DND-41 (cell line): ENCODE measurements around the gene SPINK6.

Source experiments
- EZH2 ChIP-seq: IDR thresholded peaks from 3 replicates; pipeline ENCODE4 v1.6.1; 2012; ENCODE audit warnings: borderline replicate concordance, low read depth, mild to moderate bottlenecking, moderate library complexity, low read length, inconsistent platforms; ENCODE audit not compliant: severe bottlenecking
- TF ChIP-seq, protein P1 (sequence below): IDR thresholded peaks from 2 replicates; pipeline ENCODE4 v1.5.1; 2012; ENCODE audit warnings: borderline replicate concordance, low read length, moderate library complexity, mild to moderate bottlenecking; ENCODE audit not compliant: poor library complexity, severe bottlenecking; ENCODE audit errors: extremely low read depth

DNA sequence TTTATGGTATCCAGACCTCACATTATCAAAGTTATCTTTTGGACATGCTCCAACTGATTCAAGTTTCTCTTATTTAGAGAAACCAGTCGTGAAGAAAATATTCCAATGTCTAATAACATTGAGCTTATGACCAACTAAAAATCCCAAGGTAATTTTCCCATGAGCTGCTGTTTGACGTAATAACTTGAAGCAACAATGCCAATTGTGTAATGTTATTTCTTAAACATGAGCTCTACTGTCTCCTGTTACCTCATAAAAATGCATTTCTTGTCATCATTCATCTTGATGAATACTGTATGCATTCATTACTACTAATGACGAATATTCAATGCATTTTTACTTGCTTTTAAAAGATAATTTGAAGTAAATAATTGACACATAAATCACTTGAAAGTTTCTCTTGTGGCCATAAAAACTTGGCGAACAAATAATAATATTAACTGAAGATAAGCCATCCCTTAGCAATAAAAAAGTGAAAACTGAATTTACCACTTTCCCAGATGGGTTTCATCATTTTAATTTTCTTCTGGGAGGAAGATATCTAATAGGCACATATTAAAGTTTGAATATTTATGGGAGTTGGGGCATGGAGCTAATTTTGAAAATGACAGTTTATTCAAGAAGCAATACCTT lies 35.1 kb downstream of the SPINK6 start:
- TF ChIP-seq, protein P1, sequence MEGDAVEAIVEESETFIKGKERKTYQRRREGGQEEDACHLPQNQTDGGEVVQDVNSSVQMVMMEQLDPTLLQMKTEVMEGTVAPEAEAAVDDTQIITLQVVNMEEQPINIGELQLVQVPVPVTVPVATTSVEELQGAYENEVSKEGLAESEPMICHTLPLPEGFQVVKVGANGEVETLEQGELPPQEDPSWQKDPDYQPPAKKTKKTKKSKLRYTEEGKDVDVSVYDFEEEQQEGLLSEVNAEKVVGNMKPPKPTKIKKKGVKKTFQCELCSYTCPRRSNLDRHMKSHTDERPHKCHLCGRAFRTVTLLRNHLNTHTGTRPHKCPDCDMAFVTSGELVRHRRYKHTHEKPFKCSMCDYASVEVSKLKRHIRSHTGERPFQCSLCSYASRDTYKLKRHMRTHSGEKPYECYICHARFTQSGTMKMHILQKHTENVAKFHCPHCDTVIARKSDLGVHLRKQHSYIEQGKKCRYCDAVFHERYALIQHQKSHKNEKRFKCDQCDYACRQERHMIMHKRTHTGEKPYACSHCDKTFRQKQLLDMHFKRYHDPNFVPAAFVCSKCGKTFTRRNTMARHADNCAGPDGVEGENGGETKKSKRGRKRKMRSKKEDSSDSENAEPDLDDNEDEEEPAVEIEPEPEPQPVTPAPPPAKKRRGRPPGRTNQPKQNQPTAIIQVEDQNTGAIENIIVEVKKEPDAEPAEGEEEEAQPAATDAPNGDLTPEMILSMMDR, result no peak
- TF ChIP-seq EZH2, result no peak
